Suprapubic skin (tissue), 4 donors: ENCODE measurements around the gene STOML1. TPM values are rescaled to one million over a fixed set of nuclear protein-coding genes. Genes with fewer than 3 reads are reported as not detected.

Experiments used
- DNase-seq, 2 donors: peaks; one replicate each; pipeline ENCODE4 v3.0.0-alpha.2; 2019; ENCODE audit warnings: low spot score in 2 of 2
- H3K27ac ChIP-seq: fragments of 200-600 bp; sonication (generic); one replicate; pipeline ENCODE4 v1.5.1; 2019
- H3K27me3 ChIP-seq: fragments of 200-600 bp; sonication (generic); one replicate; pipeline ENCODE4 v1.5.1; 2019
- H3K36me3 ChIP-seq: fragments of 200-600 bp; sonication (generic); one replicate; pipeline ENCODE4 v1.5.1; 2019
- H3K4me1 ChIP-seq: fragments of 200-600 bp; sonication (generic); one replicate; pipeline ENCODE4 v1.5.1; 2019
- H3K4me3 ChIP-seq: fragments of 200-600 bp; sonication (generic); one replicate; pipeline ENCODE4 v1.5.1; 2019; ENCODE audit warnings: mild to moderate bottlenecking
- H3K9me3 ChIP-seq: fragments of 200-600 bp; sonication (generic); one replicate; pipeline ENCODE4 v1.5.1; 2019
- EP300 ChIP-seq: sonication (generic); formaldehyde crosslinking; IDR thresholded peaks from one replicate; pipeline ENCODE4 v1.6.1; 2017; ENCODE audit warnings: antibody characterized with exemption
- POLR2A ChIP-seq, 2 donors: fragments of 450-650 bp; IDR thresholded peaks; one replicate each; pipeline ENCODE4 v1.6.1; 2017; ENCODE audit warnings: antibody characterized with exemption in 2 of 2, mild to moderate bottlenecking in 2 of 2, moderate library complexity in 2 of 2
- POLR2AphosphoS5 ChIP-seq, 3 donors: sonication (generic); formaldehyde crosslinking; IDR thresholded peaks; one replicate each; pipeline ENCODE4 v1.6.1; 2017; ENCODE audit warnings: antibody characterized with exemption in 3 of 3
- WGBS: methylation state at CpG from one replicate; pipeline ENCODE4 v1.1.5; 2018; 5-methylcytosine and 5-hydroxymethylcytosine counted together
- total RNA-seq, 4 donors: library from RNA; depleted of rRNA; stranded (reverse); fragments of >200 nt; gene quantifications; one replicate each; pipeline ENCODE4 v1.1.0, GENCODE V29; 2016
- TF ChIP-seq, protein P1 (sequence below), 2 donors: fragments of 200-600 bp in 1 of 2; fragments of 450-650 bp in 1 of 2; sonication (generic) in 1 of 2; IDR thresholded peaks; one replicate each; pipeline ENCODE4 v1.5.1; 2016 to 2019; ENCODE audit warnings: antibody characterized with exemption in 2 of 2, mild to moderate bottlenecking in 1 of 2, moderate library complexity in 1 of 2

The STOML1 gene
- total RNA-seq, 4 donors from 2014 or later: 9.7 to 25.3 (median 10.7) TPM

GRCh38 chr15:74011610-74012009, 19.5 kb upstream of the STOML1 start:
- peaks cover 8% of the 10 kb centered on the region for H3K36me3 ChIP-seq
- peaks cover 61% of the 10 kb centered on the region for H3K4me1 ChIP-seq
- H3K4me3 ChIP-seq: no peak overlapping the region
- no peaks in the 10 kb centered on the region for H3K9me3 ChIP-seq
- no peaks in the 10 kb centered on the region for H3K27me3 ChIP-seq
- peak overlapping the region; percentile 69 for H3K27ac ChIP-seq
- TF ChIP-seq POLR2AphosphoS5 (IDR thresholded peaks at IDR 0.05) (no peak), POLR2A (IDR thresholded peaks at IDR 0.05) (no peak), EP300 (no peak)
- TF ChIP-seq, protein P1, sequence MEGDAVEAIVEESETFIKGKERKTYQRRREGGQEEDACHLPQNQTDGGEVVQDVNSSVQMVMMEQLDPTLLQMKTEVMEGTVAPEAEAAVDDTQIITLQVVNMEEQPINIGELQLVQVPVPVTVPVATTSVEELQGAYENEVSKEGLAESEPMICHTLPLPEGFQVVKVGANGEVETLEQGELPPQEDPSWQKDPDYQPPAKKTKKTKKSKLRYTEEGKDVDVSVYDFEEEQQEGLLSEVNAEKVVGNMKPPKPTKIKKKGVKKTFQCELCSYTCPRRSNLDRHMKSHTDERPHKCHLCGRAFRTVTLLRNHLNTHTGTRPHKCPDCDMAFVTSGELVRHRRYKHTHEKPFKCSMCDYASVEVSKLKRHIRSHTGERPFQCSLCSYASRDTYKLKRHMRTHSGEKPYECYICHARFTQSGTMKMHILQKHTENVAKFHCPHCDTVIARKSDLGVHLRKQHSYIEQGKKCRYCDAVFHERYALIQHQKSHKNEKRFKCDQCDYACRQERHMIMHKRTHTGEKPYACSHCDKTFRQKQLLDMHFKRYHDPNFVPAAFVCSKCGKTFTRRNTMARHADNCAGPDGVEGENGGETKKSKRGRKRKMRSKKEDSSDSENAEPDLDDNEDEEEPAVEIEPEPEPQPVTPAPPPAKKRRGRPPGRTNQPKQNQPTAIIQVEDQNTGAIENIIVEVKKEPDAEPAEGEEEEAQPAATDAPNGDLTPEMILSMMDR (IDR thresholded peaks at IDR 0.05): no peak
- 19% methylated on average over 2 of the region's 2 CpGs for WGBS
- DNase-seq: no peak

DNA sequence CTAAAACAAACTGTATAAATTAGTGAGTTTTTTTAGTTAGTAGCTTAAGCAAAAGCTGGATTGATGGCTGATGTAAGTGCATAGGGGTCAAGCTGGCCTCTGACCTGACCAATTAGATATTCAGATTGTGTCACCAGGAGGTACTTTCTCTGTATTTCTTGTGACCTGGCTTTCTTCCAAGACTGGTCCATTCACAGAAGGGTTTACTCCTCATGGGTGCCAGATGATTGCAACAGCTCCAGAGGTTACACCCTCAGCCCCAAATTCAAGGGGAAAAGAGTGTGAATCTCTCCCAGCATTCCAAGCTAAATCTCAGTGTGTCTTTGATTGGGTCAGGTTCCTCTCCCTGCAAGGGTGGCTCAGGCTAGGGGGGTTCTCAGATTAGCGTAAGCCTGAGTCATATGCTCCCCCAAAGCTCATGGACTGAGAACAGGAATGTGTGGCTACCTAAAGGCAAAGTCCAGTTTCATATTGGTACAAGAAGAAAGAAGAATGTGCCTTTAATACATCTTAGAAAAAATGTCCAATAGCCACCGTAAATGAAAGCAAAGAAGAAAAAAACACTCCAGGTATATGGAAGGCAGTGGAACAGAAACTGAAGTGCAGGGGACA, 18.9 kb upstream of the STOML1 start:
- no peak for DNase-seq
- no peak overlapping the region for H3K4me3 ChIP-seq
- no peaks in the 10 kb centered on the region for H3K9me3 ChIP-seq
- WGBS: 63% methylated on average over 2 of the region's 2 CpGs
- no peak for TF ChIP-seq POLR2A (IDR thresholded peaks at IDR 0.05)
- no peak for TF ChIP-seq EP300
- TF ChIP-seq, protein P1 (IDR thresholded peaks at IDR 0.05): no peak
- no peak for TF ChIP-seq POLR2AphosphoS5 (IDR thresholded peaks at IDR 0.05)
- H3K27me3 ChIP-seq: no peaks in the 10 kb centered on the region
- H3K27ac ChIP-seq: peak overlapping the region; percentile 69
- H3K36me3 ChIP-seq: peaks cover 8% of the 10 kb centered on the region
- H3K4me1 ChIP-seq: peaks cover 67% of the 10 kb centered on the region

DNA sequence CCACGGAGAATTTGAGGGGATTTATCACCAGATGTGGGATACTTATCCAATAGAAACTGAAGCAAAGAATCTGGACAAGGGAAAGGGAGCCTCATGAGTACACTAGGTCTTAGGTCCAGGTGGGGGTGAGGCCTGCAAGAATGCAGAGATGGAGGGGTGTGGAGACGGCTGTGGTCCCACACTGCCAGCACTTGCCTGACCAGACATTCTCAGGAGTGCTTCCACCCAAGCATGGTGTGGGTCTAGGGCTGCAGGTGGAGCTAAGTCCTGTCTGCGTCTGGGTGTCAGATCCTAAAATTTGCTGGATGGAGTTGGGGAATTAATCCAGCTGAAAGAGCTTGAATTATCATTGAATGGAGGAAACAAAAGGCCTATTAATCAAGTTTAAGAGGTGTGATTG, 16.8 kb upstream of the STOML1 start:
- Histone ChIP-seq H3K36me3 (peaks cover 17% of the 10 kb centered on the region), H3K9me3 (no peaks in the 10 kb centered on the region), H3K27me3 (no peaks in the 10 kb centered on the region), H3K4me1 (peaks cover 68% of the 10 kb centered on the region), H3K27ac (no peak overlapping the region), H3K4me3 (no peak overlapping the region)
- TF ChIP-seq, protein P1 (IDR thresholded peaks at IDR 0.05): no peak
- TF ChIP-seq POLR2A (IDR thresholded peaks at IDR 0.05) (no peak), POLR2AphosphoS5 (IDR thresholded peaks at IDR 0.05) (no peak), EP300 (no peak)
- DNase-seq: no peak
- 80% methylated on average over 3 of the region's 3 CpGs for WGBS

- H3K27me3 ChIP-seq: no peaks in the 10 kb centered on the region
- H3K4me3 ChIP-seq: no peak overlapping the region
- WGBS: 57% methylated on average over 5 of the region's 5 CpGs
- H3K36me3 ChIP-seq: peaks cover 20% of the 10 kb centered on the region
- no peaks in the 10 kb centered on the region for H3K9me3 ChIP-seq
- peak overlapping the region; percentile 19 for H3K27ac ChIP-seq
- no peak for TF ChIP-seq EP300
- TF ChIP-seq POLR2AphosphoS5 (IDR thresholded peaks at IDR 0.05): no peak
- peaks cover 62% of the 10 kb centered on the region for H3K4me1 ChIP-seq
- DNase-seq: no peak
These were observed 15.8 kb upstream of the STOML1 start for GRCh38 chr15:74007820-74008371.

DNA sequence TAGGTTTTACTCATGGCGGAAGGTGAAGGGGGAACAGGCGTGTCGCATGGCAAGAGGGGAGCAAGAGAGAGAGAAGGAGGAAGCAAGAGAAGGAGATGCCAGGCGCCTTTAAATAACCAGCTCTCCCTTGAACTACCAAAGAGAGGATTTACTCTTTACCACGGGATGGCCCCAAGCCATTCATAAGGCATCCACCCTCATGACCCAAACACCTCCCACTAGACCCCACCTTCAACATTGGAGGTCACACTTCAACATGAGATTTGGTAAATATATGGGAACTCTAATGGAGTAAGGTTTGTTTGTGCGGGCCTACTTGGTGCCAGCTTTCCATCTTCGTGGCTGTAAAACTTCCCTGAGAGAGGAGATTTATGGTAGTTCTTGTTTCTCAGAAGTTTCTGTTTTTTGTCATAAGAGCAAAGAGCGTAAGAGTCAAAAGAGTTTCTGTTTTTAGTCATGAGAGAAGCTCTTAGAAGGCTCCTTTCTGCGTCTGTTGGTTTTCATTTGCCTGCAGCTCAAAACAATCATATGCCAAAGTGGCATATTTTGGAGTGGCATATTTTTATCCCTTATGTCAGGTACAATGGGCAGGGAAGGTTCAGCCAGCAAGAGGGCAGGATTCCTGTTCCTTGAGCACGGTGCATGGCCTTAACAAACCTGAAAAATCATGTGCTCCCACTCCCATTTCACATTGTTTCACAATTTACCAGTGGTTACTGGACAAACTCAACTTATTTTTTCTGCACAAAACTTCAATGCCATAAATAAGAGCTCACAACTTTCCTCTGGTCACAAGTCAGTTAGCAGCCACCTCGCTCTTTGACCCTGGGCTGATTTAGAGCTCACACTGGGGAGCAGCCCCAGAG, 14.9 kb upstream of the STOML1 start:
- WGBS: 66% methylated on average over 11 of the region's 11 CpGs
- TF ChIP-seq, protein P1 (IDR thresholded peaks at IDR 0.05): no peak
- TF ChIP-seq POLR2A (IDR thresholded peaks at IDR 0.05): no peak
- no peak for TF ChIP-seq POLR2AphosphoS5 (IDR thresholded peaks at IDR 0.05)
- TF ChIP-seq EP300: no peak
- H3K36me3 ChIP-seq: peaks cover 20% of the 10 kb centered on the region
- no peaks in the 10 kb centered on the region for H3K9me3 ChIP-seq
- DNase-seq: no peak
- H3K27me3 ChIP-seq: no peaks in the 10 kb centered on the region
- peak overlapping the region; percentile 19 for H3K27ac ChIP-seq
- peaks cover 58% of the 10 kb centered on the region for H3K4me1 ChIP-seq
- H3K4me3 ChIP-seq: no peak overlapping the region
